ENCODE results near the gene TBPL2. TPM values are rescaled to one million over a fixed set of nuclear protein-coding genes. Genes with fewer than 3 reads are reported as not detected.
A peak's percentile ranks its signal among the peaks of the same experiment; 100 is the strongest.

Gene TBPL2
- total RNA-seq, 1 experiment from 2014 or later, result not detected

- Histone ChIP-seq H4K91ac (ENCODE audit: insufficient read length, low read depth, low read length) (no peak overlapping the region), H3K23me2 (ENCODE audit: insufficient read length, low read depth, low read length, poor library complexity, severe bottlenecking) (no peaks in the 10 kb centered on the region), H4K8ac (replicated peaks; ENCODE audit: insufficient read length, low read depth, low read length) (no peak overlapping the region), H3K79me2 (ENCODE audit: insufficient read depth, low read length) (no peaks in the 10 kb centered on the region), H3K18ac (ENCODE audit: insufficient read length, low read depth, low read length) (no peak overlapping the region), H3K56ac (ENCODE audit: insufficient read length, low read depth, low read length) (no peak overlapping the region), H3K14ac (ENCODE audit: insufficient read depth, low read length) (no peak overlapping the region), H2AK5ac (ENCODE audit: insufficient read length, low read length) (no peak overlapping the region), H3K27me3 (ENCODE audit: insufficient read depth, low read length) (no peaks in the 10 kb centered on the region), H2AFZ (ENCODE audit: low read length) (no peak overlapping the region), H2BK15ac (ENCODE audit: low read depth, low read length) (no peak overlapping the region), H3K4me1 (ENCODE audit: insufficient read depth, low read length) (no peaks in the 10 kb centered on the region), H3K79me1 (ENCODE audit: insufficient read depth, low read depth, low read length, poor library complexity, severe bottlenecking) (no peaks in the 10 kb centered on the region), H3K23ac (ENCODE audit: insufficient read length, low read depth, low read length) (no peak overlapping the region), H3K27ac (ENCODE audit: insufficient read length, low read depth, low read length) (no peak overlapping the region), H2BK20ac (ENCODE audit: low read depth, low read length, poor library complexity, severe bottlenecking) (no peak overlapping the region), H2BK120ac (ENCODE audit: low read depth, low read length, poor library complexity, severe bottlenecking) (no peak overlapping the region), H2BK5ac (ENCODE audit: insufficient read length, low read length) (no peak overlapping the region), H3K4ac (ENCODE audit: low read depth, low read length) (no peak overlapping the region), H2BK12ac (ENCODE audit: insufficient read length, low read depth, low read length) (no peak overlapping the region), H4K20me1 (ENCODE audit: control insufficient read depth, insufficient read depth, insufficient read length) (no peaks in the 10 kb centered on the region), H3K9me3 (ENCODE audit: control insufficient read depth, low read depth, low read length) (no peaks in the 10 kb centered on the region), H3K4me2 (ENCODE audit: insufficient read depth, insufficient read length, low read length) (no peak overlapping the region), H3T11ph (ENCODE audit: low read length) (no peak overlapping the region), H3K9ac (ENCODE audit: extremely low read depth, insufficient read length, low read length) (no peak overlapping the region), H4K5ac (ENCODE audit: insufficient read length, low read depth, low read length) (no peak overlapping the region)
- no peak for DNase-seq
- TF ChIP-seq, protein P1, sequence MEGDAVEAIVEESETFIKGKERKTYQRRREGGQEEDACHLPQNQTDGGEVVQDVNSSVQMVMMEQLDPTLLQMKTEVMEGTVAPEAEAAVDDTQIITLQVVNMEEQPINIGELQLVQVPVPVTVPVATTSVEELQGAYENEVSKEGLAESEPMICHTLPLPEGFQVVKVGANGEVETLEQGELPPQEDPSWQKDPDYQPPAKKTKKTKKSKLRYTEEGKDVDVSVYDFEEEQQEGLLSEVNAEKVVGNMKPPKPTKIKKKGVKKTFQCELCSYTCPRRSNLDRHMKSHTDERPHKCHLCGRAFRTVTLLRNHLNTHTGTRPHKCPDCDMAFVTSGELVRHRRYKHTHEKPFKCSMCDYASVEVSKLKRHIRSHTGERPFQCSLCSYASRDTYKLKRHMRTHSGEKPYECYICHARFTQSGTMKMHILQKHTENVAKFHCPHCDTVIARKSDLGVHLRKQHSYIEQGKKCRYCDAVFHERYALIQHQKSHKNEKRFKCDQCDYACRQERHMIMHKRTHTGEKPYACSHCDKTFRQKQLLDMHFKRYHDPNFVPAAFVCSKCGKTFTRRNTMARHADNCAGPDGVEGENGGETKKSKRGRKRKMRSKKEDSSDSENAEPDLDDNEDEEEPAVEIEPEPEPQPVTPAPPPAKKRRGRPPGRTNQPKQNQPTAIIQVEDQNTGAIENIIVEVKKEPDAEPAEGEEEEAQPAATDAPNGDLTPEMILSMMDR (conservative IDR thresholded peaks at IDR 0.05), result no peak
- Mint-ChIP-seq H3K4me3 (no peak overlapping the region), H3K27me3 (ENCODE audit: low read depth) (no peaks in the 10 kb centered on the region), H3K27ac (peak overlapping the region in 2 of 3 experiments; percentile 37 to 52; a peak in 1 of 7 replicates), H3K9me3 (no peaks in the 10 kb centered on the region), H3K36me3 (ENCODE audit: insufficient read depth in 1 of 3, low read depth in 3 of 3) (peaks cover 4 to 36% (median 32%) of the 10 kb centered on the region in 3 experiments; a peak in 6 of 7 replicates), H3K4me1 (peaks cover 6 to 7% of the 10 kb centered on the region in 2 experiments)
- WGBS (ENCODE audit: extremely low coverage, insufficient read length, low lambda C conversion rate), result no CpG with 5 or more reads among the region's 5 CpGs
Observed at GRCh38 chr14:55381040-55381439, 59.4 kb downstream of the TBPL2 start.
